LNCAP (cell line): Measurements from ENCODE around the gene CAPZA3.

Experiments
- TF ChIP-seq, protein P1 (sequence below): fragments of 450-650 bp; IDR thresholded peaks from 2 replicates; pipeline ENCODE4 v1.5.1; 2017; ENCODE audit warnings: mild to moderate bottlenecking

Gene CAPZA3

DNA sequence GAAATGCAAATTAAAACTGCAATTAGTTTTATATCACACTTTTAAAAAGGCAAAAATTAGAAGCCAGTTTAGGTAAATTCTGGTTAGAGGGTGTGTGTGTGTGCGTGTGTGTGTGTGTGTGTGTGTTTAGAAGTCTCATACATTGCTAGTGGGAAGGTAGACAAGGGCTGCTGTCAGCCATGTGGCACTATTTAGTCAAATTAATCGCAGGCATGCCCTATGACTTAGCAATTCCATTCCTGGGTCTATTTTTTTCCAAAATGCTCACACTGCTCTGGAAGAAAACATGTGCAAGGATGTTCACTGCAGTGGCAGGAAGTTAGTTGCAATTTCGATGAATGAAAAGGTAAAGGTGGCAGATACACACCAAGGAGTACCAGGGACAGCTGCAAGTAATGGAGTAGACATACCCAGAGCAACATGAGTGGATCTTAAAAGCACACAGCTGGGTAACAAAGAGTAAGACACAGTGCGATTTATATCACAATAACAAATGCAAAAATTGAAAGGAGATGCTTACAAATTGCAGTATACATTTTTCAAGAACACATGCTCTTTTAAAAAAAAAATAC is 11.6 kb downstream of the CAPZA3 start:
- TF ChIP-seq, protein P1, sequence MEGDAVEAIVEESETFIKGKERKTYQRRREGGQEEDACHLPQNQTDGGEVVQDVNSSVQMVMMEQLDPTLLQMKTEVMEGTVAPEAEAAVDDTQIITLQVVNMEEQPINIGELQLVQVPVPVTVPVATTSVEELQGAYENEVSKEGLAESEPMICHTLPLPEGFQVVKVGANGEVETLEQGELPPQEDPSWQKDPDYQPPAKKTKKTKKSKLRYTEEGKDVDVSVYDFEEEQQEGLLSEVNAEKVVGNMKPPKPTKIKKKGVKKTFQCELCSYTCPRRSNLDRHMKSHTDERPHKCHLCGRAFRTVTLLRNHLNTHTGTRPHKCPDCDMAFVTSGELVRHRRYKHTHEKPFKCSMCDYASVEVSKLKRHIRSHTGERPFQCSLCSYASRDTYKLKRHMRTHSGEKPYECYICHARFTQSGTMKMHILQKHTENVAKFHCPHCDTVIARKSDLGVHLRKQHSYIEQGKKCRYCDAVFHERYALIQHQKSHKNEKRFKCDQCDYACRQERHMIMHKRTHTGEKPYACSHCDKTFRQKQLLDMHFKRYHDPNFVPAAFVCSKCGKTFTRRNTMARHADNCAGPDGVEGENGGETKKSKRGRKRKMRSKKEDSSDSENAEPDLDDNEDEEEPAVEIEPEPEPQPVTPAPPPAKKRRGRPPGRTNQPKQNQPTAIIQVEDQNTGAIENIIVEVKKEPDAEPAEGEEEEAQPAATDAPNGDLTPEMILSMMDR: no peak

- TF ChIP-seq, protein P1: no peak
Observed at GRCh38 chr12:18750085-18750484, 12.2 kb downstream of the CAPZA3 start.

DNA sequence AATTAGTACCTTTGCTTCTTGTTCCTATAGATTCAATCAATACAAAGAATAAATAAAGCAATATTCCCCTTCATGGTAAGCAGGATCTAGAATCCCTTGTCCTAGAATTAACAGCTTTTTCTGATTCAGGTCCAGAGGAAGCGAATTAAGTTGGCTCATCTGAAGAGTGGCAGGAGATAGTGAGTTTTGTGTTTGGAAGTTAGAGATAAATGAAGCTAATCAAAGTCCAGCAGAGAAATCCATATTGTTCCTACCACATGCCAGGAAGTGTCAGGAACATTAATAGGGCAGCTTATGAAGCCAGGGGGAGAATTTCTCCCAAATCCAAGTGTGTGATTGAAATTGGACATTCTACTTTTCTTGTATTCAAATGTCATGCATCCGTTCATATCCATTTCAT is 13.9 kb downstream of the CAPZA3 start:
- TF ChIP-seq, protein P1: no peak

GRCh38 chr12:18752280-18752920 is 14.5 kb downstream of the CAPZA3 start:
- TF ChIP-seq, protein P1: no peak

GRCh38 chr12:18752947-18753346 is 15.0 kb downstream of the CAPZA3 start:
- TF ChIP-seq, protein P1: no peak

GRCh38 chr12:18753481-18754123 is 15.7 kb downstream of the CAPZA3 start:
- TF ChIP-seq, protein P1: no peak

- TF ChIP-seq, protein P1: no peak
Observed at GRCh38 chr12:18754124-18754707, 16.3 kb downstream of the CAPZA3 start.
